HUES6 (cell line): ENCODE data around the gene ARL14.

ENCODE experiments used
- H3K27ac ChIP-seq: 2 replicates; pipeline ENCODE4 v1.7.0; 2013; ENCODE audit warnings: low read depth, mild to moderate bottlenecking, low read length, inconsistent platforms
- H3K27me3 ChIP-seq: 2 replicates; pipeline ENCODE4 v1.6.1; 2013; ENCODE audit warnings: low read length; ENCODE audit not compliant: control insufficient read depth, insufficient read depth
- H3K36me3 ChIP-seq: 2 replicates; pipeline ENCODE4 v1.6.1; 2013; ENCODE audit warnings: low read length; ENCODE audit not compliant: control insufficient read depth, insufficient read depth
- H3K4me1 ChIP-seq: 2 replicates; pipeline ENCODE4 v1.6.1; 2013; ENCODE audit warnings: low read length; ENCODE audit not compliant: control insufficient read depth, insufficient read depth
- H3K4me3 ChIP-seq: 2 replicates; pipeline ENCODE4 v1.5.1; 2013; ENCODE audit warnings: low read depth, low read length
- H3K9ac ChIP-seq: one replicate; pipeline ENCODE4 v1.6.1; 2013; ENCODE audit warnings: mild to moderate bottlenecking, low read length
- H3K9me3 ChIP-seq: 2 replicates; pipeline ENCODE4 v1.6.1; 2013; ENCODE audit warnings: low read depth, low read length; ENCODE audit not compliant: control insufficient read depth, insufficient read depth

The ARL14 gene

DNA sequence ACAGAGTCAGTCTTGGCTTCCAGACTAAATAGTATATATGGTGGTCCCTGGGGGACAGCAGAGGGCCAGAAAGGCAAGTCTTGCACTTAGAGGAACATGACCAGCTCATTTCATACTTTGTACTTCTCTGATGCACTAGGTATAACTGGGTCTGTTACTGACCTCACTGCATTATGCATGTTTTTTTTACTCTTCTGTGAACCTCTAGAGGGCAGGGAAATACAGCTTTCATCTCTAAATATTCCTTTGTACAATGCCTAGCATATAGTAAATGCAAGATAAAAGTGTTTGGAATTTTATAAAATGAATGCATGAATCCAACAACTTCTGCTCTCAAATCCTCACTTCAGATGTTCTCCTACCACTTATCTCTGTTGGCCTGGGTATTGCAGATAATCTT lies 23.4 kb upstream of the ARL14 start:
- H3K4me1 ChIP-seq: no peaks in the 10 kb centered on the region
- no peak overlapping the region for H3K4me3 ChIP-seq
- peaks cover 16% of the 10 kb centered on the region for H3K9me3 ChIP-seq
- no peaks in the 10 kb centered on the region for H3K27me3 ChIP-seq
- H3K9ac ChIP-seq: no peak overlapping the region
- H3K27ac ChIP-seq: no peak overlapping the region
- H3K36me3 ChIP-seq: no peaks in the 10 kb centered on the region

DNA sequence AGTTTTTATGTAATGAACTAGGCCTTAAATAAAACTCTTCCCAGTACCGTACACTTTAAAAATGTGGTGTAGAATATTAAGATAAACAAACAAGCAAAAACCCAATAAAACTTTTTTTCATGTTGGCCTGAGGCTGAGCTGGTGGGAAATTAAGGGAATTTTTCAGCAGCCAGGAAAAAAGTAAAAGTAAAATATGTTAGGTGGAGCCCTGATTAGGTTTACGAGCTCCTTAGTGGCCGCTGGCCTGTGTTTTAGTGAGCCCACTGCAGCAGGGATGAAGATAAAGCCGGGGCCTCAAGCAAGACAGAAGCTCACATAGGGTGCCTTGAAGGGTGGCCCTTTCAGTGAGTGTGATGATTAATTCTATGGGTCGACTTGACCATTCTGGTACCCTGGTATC lies 16.1 kb upstream of the ARL14 start:
- Histone ChIP-seq H3K9me3 (no peaks in the 10 kb centered on the region), H3K27me3 (no peaks in the 10 kb centered on the region), H3K27ac (no peak overlapping the region), H3K36me3 (no peaks in the 10 kb centered on the region), H3K4me1 (peaks cover 13% of the 10 kb centered on the region), H3K9ac (no peak overlapping the region), H3K4me3 (no peak overlapping the region)

DNA sequence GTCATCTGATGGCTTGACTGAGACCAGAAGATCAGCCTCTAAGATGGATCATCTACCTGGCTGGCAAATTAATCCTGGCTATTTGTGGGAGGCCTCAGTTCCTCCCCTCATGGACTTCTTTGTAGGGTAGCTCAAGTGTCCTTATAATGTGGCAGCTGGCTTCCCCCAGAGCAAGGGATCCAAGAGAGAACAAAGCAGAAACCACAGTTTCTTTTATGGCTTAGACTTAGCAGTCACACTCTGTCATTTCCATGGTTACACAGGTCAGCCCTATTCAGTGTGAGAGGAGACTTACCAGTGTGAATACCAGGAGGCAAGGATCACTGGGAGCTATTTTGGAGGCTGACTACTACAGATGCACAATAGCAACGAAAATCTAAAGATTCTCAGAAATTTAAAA lies 15.3 kb upstream of the ARL14 start:
- peaks cover 19% of the 10 kb centered on the region for H3K4me1 ChIP-seq

DNA sequence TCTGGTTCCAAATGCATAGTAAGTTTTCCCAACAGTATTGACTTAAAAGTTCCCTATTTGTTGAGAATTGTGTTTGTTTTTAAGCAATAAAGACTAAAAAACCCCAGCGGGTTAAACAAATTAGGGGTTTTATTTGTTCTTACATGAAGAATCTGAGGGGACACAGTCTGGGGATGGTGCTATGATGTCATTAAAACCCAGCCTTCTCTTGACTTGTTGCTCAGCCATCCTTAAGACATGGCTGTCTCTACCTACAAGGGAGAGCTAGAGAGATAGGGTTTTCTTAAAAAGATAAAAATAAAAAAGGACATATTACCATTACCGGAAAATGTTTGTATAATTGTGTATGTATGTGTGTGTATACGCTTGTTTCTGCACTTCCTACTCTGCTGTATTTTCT lies 11.7 kb upstream of the ARL14 start:
- Histone ChIP-seq H3K4me1 (peaks cover 21% of the 10 kb centered on the region), H3K9me3 (no peaks in the 10 kb centered on the region), H3K4me3 (no peak overlapping the region), H3K36me3 (no peaks in the 10 kb centered on the region), H3K9ac (no peak overlapping the region), H3K27me3 (no peaks in the 10 kb centered on the region), H3K27ac (no peak overlapping the region)

More for the DNA sequence above, 15.3 kb upstream of the ARL14 start:
- no peak overlapping the region for H3K9ac ChIP-seq
- H3K9me3 ChIP-seq: no peaks in the 10 kb centered on the region
- H3K27ac ChIP-seq: no peak overlapping the region
- no peaks in the 10 kb centered on the region for H3K27me3 ChIP-seq
- no peak overlapping the region for H3K4me3 ChIP-seq
- H3K36me3 ChIP-seq: no peaks in the 10 kb centered on the region

DNA sequence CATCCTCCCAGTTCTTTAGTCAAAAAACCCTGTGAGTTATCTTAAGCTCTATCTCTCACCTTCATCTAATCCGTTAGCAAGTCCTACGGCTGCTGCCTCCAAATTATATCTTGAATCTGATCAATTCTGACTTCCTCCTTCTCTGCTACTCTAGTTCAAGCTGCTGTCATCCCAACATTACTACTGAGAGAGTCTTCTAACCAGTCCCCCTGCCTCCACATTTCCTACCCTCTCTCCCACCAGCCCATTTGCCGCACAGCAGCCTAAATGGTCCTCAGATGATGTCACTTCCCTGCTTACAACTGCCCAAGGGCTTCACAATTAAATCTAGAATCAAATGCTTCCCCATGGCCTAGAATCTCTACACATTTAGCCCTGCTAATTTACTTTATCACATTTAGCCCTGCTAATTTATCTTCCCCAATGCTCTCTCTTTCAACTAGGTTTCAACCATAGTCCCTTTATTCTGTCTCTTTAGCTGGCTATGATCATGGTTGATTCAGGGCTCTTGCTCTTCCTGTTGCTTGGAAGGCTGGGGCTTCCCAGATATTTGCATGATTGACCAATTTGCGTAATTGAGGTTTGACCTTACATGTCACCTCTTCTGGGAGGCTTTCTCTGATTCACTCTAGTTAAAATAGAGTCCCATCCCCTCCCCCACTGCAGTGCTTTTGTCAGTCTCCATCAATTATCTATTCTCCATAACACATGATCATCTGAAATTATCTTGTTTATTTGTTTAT lies 11.0 kb upstream of the ARL14 start:
- H3K9me3 ChIP-seq: no peaks in the 10 kb centered on the region
- H3K27me3 ChIP-seq: no peaks in the 10 kb centered on the region
- no peaks in the 10 kb centered on the region for H3K36me3 ChIP-seq
- no peak overlapping the region for H3K27ac ChIP-seq
- no peak overlapping the region for H3K4me3 ChIP-seq
- H3K9ac ChIP-seq: no peak overlapping the region
- H3K4me1 ChIP-seq: peaks cover 20% of the 10 kb centered on the region

DNA sequence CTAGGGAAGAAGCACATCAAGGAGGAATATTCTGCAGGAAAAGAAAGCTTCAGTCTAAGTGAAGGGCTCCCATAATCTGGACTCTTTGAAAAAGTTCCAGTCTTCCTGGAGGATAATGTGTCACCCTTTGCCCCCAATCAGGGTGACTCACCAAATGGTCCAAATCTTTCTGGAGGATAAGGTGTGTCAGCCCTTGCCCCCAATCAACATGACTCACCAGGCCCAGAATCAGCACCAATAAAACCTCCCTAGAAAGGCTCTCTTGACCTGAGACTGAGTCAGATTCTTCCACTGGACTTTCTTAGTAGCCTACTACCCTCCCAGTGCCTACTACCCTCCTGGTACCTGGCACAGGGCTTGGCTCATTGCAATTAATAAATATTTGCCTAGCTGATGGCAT lies 9.5 kb upstream of the ARL14 start:
- Histone ChIP-seq H3K9ac (no peak overlapping the region), H3K27me3 (no peaks in the 10 kb centered on the region), H3K27ac (no peak overlapping the region), H3K4me1 (peaks cover 14% of the 10 kb centered on the region), H3K4me3 (no peak overlapping the region), H3K9me3 (no peaks in the 10 kb centered on the region), H3K36me3 (no peaks in the 10 kb centered on the region)

DNA sequence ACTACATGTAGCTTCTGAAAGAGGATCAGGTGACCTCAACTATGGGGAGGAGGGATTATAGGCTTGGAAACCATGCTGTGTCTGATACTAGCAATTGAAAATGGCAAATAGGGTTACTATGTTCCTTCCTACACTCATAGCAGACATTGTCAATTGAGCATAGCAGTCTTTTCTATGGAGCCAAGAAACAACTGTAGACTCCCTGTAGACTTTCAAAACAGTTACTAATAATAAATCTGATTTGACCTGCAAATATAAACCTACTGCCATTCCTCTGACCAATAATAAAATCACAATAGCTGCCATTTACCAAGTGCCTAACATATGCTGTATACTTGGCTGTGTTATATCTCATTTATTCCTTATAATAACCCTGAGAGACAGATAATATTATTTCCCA lies 8.5 kb upstream of the ARL14 start:
- Histone ChIP-seq H3K27me3 (no peaks in the 10 kb centered on the region), H3K4me1 (peaks cover 14% of the 10 kb centered on the region), H3K9me3 (no peaks in the 10 kb centered on the region), H3K36me3 (no peaks in the 10 kb centered on the region), H3K27ac (no peak overlapping the region), H3K4me3 (no peak overlapping the region), H3K9ac (no peak overlapping the region)

DNA sequence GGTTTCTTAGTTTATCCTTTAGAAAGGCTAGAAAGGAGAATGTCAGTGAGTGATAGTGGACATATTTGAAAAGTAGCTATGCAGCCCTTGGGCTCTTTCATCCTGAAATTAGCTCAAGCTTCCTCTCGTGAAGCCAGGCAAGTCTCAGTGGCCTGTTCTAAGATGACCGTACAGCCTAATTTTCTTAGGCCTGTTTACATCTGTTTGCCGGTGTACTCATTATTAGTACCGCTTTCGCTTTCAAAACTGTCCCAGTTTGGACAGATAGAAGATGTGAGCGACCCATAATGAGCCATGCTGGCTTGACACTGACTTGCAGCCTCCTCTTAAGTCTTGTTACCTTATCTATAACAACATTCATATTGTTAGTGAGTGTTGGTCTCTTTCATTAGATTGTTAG lies 5.7 kb upstream of the ARL14 start:
- H3K4me1 ChIP-seq: peaks cover 5% of the 10 kb centered on the region
- no peaks in the 10 kb centered on the region for H3K27me3 ChIP-seq
- no peak overlapping the region for H3K27ac ChIP-seq
- H3K4me3 ChIP-seq: no peak overlapping the region
- H3K9ac ChIP-seq: no peak overlapping the region
- no peaks in the 10 kb centered on the region for H3K36me3 ChIP-seq
- no peaks in the 10 kb centered on the region for H3K9me3 ChIP-seq

DNA sequence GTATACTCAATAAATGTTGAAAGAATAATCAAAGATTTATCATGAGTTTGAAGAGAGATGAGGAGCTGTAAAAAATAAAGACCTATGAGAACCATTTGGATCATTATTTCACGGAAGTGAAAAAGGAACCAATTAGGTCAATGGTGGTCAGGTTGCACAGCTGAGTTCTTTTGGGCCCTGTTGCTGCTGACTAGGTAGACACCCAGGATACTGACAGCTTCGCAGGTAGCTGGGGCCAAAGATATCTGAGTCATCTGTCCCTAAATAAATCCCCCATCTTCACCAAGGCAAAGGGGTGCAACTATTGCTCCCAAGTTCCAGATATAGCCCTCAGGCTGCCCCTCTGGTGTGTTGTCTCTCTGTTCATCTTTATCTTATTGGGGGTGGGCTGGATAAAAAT lies 5.0 kb upstream of the ARL14 start:
- no peak overlapping the region for H3K9ac ChIP-seq
- H3K27ac ChIP-seq: no peak overlapping the region
- H3K4me3 ChIP-seq: no peak overlapping the region
- no peaks in the 10 kb centered on the region for H3K27me3 ChIP-seq
- H3K4me1 ChIP-seq: peaks cover 4% of the 10 kb centered on the region; the same call in 1 of the 2 replicates
- H3K9me3 ChIP-seq: no peaks in the 10 kb centered on the region
- no peaks in the 10 kb centered on the region for H3K36me3 ChIP-seq

DNA sequence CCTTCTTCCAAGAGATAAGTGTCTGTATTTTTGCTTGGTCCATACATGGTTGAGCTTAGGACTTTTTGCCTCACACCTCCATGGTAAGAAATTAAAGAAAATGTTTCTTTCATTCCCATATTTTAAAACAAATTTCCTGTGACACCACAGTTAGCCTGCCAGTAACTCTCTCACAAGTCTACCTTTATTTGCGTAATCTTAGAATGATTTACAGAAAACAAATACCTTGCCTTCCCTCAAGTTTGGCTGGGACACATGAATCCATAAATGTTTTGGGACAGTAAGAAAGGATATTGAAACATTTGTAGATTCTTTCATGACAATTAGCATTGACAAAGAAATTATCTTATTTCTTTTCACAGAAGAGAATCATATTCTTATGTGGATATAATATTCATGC lies 3.8 kb upstream of the ARL14 start:
- H3K27me3 ChIP-seq: no peaks in the 10 kb centered on the region

DNA sequence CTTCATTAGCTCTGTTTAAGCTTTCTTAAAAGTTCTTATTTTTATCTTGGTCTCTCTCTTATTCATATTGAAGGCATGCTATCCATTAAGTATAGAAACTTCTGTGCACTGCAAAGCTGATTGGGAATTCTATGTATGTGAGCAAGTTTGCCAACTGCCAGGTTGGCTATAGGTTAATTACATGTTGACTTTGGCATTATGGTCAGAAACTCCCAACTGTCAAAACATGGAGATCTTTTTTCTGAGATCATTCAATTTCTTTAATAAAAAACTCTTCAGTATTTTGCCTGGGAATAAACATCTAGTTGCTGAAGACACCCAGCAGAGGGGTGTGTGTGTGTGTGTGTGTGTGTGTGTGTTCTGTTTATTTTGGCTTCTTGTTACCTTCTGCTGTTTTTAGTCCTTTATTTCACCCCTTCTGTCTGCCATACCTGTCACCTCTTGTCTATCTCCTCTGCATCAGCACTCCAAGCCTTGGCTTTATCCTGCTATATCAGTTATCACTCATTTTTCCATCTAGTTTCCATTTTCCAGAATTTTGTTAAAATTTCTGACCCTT lies 1.3 kb upstream of the ARL14 start:
- no peak overlapping the region for H3K27ac ChIP-seq
- H3K4me1 ChIP-seq: peaks cover 23% of the 10 kb centered on the region; the same call in 1 of the 2 replicates
- no peaks in the 10 kb centered on the region for H3K36me3 ChIP-seq
- H3K4me3 ChIP-seq: no peak overlapping the region
- H3K9ac ChIP-seq: no peak overlapping the region
- no peaks in the 10 kb centered on the region for H3K9me3 ChIP-seq
- no peaks in the 10 kb centered on the region for H3K27me3 ChIP-seq

More for the DNA sequence above, 3.8 kb upstream of the ARL14 start:
- Histone ChIP-seq H3K4me1 (peaks cover 12% of the 10 kb centered on the region; the same call in 1 of the 2 replicates), H3K4me3 (no peak overlapping the region), H3K9ac (no peak overlapping the region), H3K27ac (no peak overlapping the region), H3K9me3 (no peaks in the 10 kb centered on the region), H3K36me3 (no peaks in the 10 kb centered on the region)
